Caco-2 (cell line): ENCODE data around the gene SETX. TPM values are rescaled to one million over a fixed set of nuclear protein-coding genes. Genes with fewer than 3 reads are reported as not detected.

Source experiments
- BruUV-seq: library from RNA; stranded (reverse); fragments of 400-500 nt; replicated peaks from 2 replicates; lab custom pipeline; 2021; lab: Mats Ljungman, UMichigan
- CTCF ChIA-PET: fragments of 300-600 bp; sonication (Branson Sonifier 250); formaldehyde crosslinking; loops from one replicate; lab custom pipeline; 2022; ENCODE audit warnings: antibody characterized with exemption; lab: Charles Lee
- POLR2A ChIA-PET: fragments of 300-600 bp; sonication (Branson Sonifier 250); formaldehyde crosslinking; loops from one replicate; lab custom pipeline; 2022; ENCODE audit warnings: antibody characterized with exemption; lab: Charles Lee
- DNase-seq, 2 experiments: peaks; one replicate each; pipeline versions ENCODE4 v3.0.0 to v3.0.0-alpha.2; 2020 to 2022
- H3K27me3 ChIP-seq: replicated peaks from 2 replicates; pipeline ENCODE4 v1.6.0; 2011; ENCODE audit warnings: low read length; ENCODE audit not compliant: control insufficient read depth, insufficient read depth
- H3K36me3 ChIP-seq: 2 replicates; pipeline ENCODE4 v1.5.1; 2011; ENCODE audit warnings: low read length; ENCODE audit not compliant: control insufficient read depth, insufficient read depth
- H3K4me1 ChIP-seq: fragments of 250-450 bp; sonication (Bioruptor Pico); 2 replicates; pipeline ENCODE4 v1.5.1; 2020; ENCODE audit warnings: mild to moderate bottlenecking
- H3K4me3 ChIP-seq: 2 replicates; pipeline ENCODE4 v1.5.1; 2011; ENCODE audit warnings: low read depth, mild to moderate bottlenecking, control low read depth, low read length
- H3K9me3 ChIP-seq: fragments of 250-450 bp; sonication (Bioruptor Pico); 2 replicates; pipeline ENCODE4 v1.5.1; 2020; ENCODE audit warnings: mild to moderate bottlenecking, moderate library complexity
- H3K27ac Mint-ChIP-seq: one replicate; pipeline ENCODE4 v1.8.0; 2022; ENCODE audit warnings: mixed read lengths; ENCODE audit not compliant: unreplicated experiment
- H3K27me3 Mint-ChIP-seq: one replicate; pipeline ENCODE4 v1.8.0; 2022; ENCODE audit warnings: mixed read lengths; ENCODE audit not compliant: insufficient read depth, unreplicated experiment
- H3K36me3 Mint-ChIP-seq: one replicate; pipeline ENCODE4 v1.8.0; 2022; ENCODE audit warnings: mild to moderate bottlenecking, mixed read lengths; ENCODE audit not compliant: insufficient read depth, unreplicated experiment
- H3K4me1 Mint-ChIP-seq: one replicate; pipeline ENCODE4 v1.8.0; 2022; ENCODE audit warnings: low read depth, mixed read lengths; ENCODE audit not compliant: unreplicated experiment
- H3K4me3 Mint-ChIP-seq: one replicate; pipeline ENCODE4 v1.8.0; 2022; ENCODE audit warnings: mild to moderate bottlenecking, moderate library complexity, mixed read lengths; ENCODE audit not compliant: unreplicated experiment
- H3K9me3 Mint-ChIP-seq: one replicate; pipeline ENCODE4 v1.8.0; 2022; ENCODE audit warnings: mixed read lengths; ENCODE audit not compliant: unreplicated experiment
- CTCF ChIP-seq, 2 experiments: fragments of 200-600 bp in 1 of 2; IDR thresholded peaks; 1 replicate in 1 of 2; 2 replicates in 1 of 2; pipeline versions ENCODE4 v1.5.1 to v1.8.0; 2011 to 2022; ENCODE audit warnings: antibody characterized with exemption in 1 of 2, control low read depth in 1 of 2, inconsistent platforms in 1 of 2, low read depth in 1 of 2, low read length in 1 of 2, mild to moderate bottlenecking in 1 of 2, moderate library complexity in 1 of 2; ENCODE audit not compliant: insufficient read depth in 1 of 2, severe bottlenecking in 1 of 2, unreplicated experiment in 1 of 2
- intact Hi-C: fragments of 100-400 bp; cut with micrococcal nuclease; formaldehyde crosslinking; loops from one replicate; pipeline ENCODE4 v1.10.0; 2022; ENCODE audit not compliant: unreplicated experiment
- total RNA-seq: library from RNA; stranded (reverse); gene quantifications from 2 replicates; pipeline ENCODE4 v1.2.3, GENCODE V29; 2022

SETX gene
- total RNA-seq, 1 experiment from 2014 or later, result 31.1 TPM

DNA sequence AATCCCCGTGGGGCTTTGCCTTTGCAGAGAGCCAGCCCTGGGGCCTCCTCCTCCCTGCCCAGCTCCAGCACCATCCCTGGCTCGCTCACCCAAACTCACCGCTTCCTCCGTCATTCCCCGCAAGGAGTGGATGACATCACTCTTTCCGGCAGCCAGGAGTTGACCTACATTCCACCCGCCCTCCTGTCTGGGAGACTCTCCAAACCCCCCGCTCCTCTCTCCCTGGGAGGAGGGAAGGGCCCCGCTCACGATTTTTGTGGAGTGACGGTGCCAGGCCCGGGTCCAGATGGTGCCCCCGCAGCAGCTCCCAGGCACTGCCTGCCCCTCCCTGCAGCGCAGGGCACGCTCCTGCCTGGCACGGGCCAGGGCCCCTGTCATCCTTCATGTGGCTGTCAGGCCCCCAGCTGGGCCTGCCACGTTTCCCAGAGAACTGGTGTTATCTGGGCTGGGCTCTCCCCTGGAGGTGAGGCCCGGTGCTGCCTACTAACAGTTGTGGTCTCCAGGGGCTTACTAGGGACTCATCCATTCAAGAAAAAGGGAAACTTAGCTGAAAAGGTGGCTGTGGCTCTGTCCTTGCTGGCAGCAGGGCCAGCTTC lies 140.7 kb downstream of the SETX start:
- Mint-ChIP-seq H3K27me3 (peaks cover 9% of the 10 kb centered on the region), H3K27ac (no peak overlapping the region), H3K4me3 (no peak overlapping the region), H3K36me3 (peaks cover 3% of the 10 kb centered on the region), H3K9me3 (no peaks in the 10 kb centered on the region), H3K4me1 (peaks cover 7% of the 10 kb centered on the region)
- Histone ChIP-seq H3K27me3 (no peaks in the 10 kb centered on the region), H3K9me3 (no peaks in the 10 kb centered on the region), H3K4me1 (peaks cover 10% of the 10 kb centered on the region), H3K4me3 (no peak overlapping the region), H3K36me3 (no peaks in the 10 kb centered on the region)
- no TSS peak for BruUV-seq
- POLR2A ChIA-PET, result no interaction called here
- CTCF ChIA-PET, result no interaction called here
- no peak for DNase-seq
- intact Hi-C loops, result no loop called here
- TF ChIP-seq CTCF (IDR thresholded peaks at IDR 0.05; ENCODE audit: insufficient read depth in 1 of 2, low read depth in 1 of 2, low read length in 1 of 2, severe bottlenecking in 1 of 2, unreplicated experiment in 1 of 2), result no peak

- CTCF ChIA-PET, result no interaction called here
- H3K27ac Mint-ChIP-seq, result no peak overlapping the region
- Histone ChIP-seq H3K27me3 (no peaks in the 10 kb centered on the region), H3K9me3 (no peaks in the 10 kb centered on the region), H3K4me1 (peaks cover 10% of the 10 kb centered on the region), H3K4me3 (no peak overlapping the region), H3K36me3 (no peaks in the 10 kb centered on the region)
- no TSS peak for BruUV-seq
- no peak overlapping the region for H3K4me3 Mint-ChIP-seq
- peaks cover 20% of the 10 kb centered on the region for H3K27me3 Mint-ChIP-seq
- TF ChIP-seq CTCF (IDR thresholded peaks at IDR 0.05; ENCODE audit: insufficient read depth in 1 of 2, low read depth in 1 of 2, low read length in 1 of 2, severe bottlenecking in 1 of 2, unreplicated experiment in 1 of 2), result no peak
- H3K9me3 Mint-ChIP-seq, result no peaks in the 10 kb centered on the region
- intact Hi-C loops, result no loop called here
- no peak for DNase-seq
- H3K4me1 Mint-ChIP-seq, result peaks cover 7% of the 10 kb centered on the region
- POLR2A ChIA-PET, result no interaction called here
- peaks cover 8% of the 10 kb centered on the region for H3K36me3 Mint-ChIP-seq
Measured at GRCh38 chr9:132211570-132211969, 143.2 kb downstream of the SETX start.

Other genes with a start within 250 kb of the SETX start
- gene NTNG2, start 192.9 kb downstream of the SETX start, total RNA-seq, result not detected in 2 replicates
- 11.4 and 12.9 TPM in 2 replicates for gene TTF1, start 51.9 kb upstream of the SETX start, total RNA-seq
- gene CFAP77, start 55.2 kb upstream of the SETX start, total RNA-seq, result not detected in 2 replicates
- gene BARHL1, start 227.6 kb upstream of the SETX start, total RNA-seq, result not detected in 2 replicates